Fibroblast of lung (primary cell): Measurements from ENCODE around the gene CENPL. TPM values are rescaled to one million over a fixed set of nuclear protein-coding genes. Genes with fewer than 3 reads are reported as not detected.
A peak's percentile ranks its signal among the peaks of the same experiment; 100 is the strongest.

Source experiments
- DNase-seq, 2 donors: peaks; one replicate each; pipeline versions ENCODE4 v3.0.0 to v3.0.0-alpha.2; 2010; ENCODE audit warnings: low read depth in 2 of 2
- H2AFZ ChIP-seq: 2 replicates; pipeline ENCODE4 v1.5.1; 2012; ENCODE audit warnings: low read length, control low read depth, inconsistent platforms
- H3K27ac ChIP-seq: 2 replicates; pipeline ENCODE4 v1.5.1; 2011; ENCODE audit warnings: low read length, control low read depth; ENCODE audit not compliant: insufficient read depth
- H3K27me3 ChIP-seq: 2 replicates; pipeline ENCODE4 v1.5.1; 2011; ENCODE audit warnings: mild to moderate bottlenecking, low read length; ENCODE audit not compliant: control insufficient read depth, insufficient read depth
- H3K36me3 ChIP-seq: 2 replicates; pipeline ENCODE4 v1.5.1; 2011; ENCODE audit warnings: low read length; ENCODE audit not compliant: control insufficient read depth, insufficient read depth
- H3K4me1 ChIP-seq: 2 replicates; pipeline ENCODE4 v1.5.1; 2011; ENCODE audit warnings: low read length; ENCODE audit not compliant: control insufficient read depth, insufficient read depth; ENCODE audit errors: extremely low read depth
- H3K4me2 ChIP-seq: 2 replicates; pipeline ENCODE4 v1.5.1; 2011; ENCODE audit warnings: low read length, control low read depth; ENCODE audit not compliant: insufficient read depth; ENCODE audit errors: extremely low read depth
- H3K4me3 ChIP-seq, 4 experiments: fragments of 200-600 bp in 1 of 4; sonication (generic) in 1 of 4; replicated peaks in 1 of 4; 2 replicates each; pipeline ENCODE4 v1.5.1; 2011 to 2016; ENCODE audit warnings: low read length in 4 of 4, low read depth in 3 of 4, mild to moderate bottlenecking in 3 of 4, control low read depth in 2 of 4, inconsistent platforms in 1 of 4, mixed read lengths in 1 of 4; ENCODE audit not compliant: insufficient read depth in 1 of 4; ENCODE audit errors: control extremely low read depth in 1 of 4
- H3K79me2 ChIP-seq: 2 replicates; pipeline ENCODE4 v1.5.1; 2012; ENCODE audit warnings: mild to moderate bottlenecking, low read length, inconsistent platforms; ENCODE audit not compliant: control insufficient read depth, insufficient read depth
- H3K9ac ChIP-seq: 2 replicates; pipeline ENCODE4 v1.5.1; 2011; ENCODE audit warnings: mild to moderate bottlenecking, low read length, control low read depth; ENCODE audit not compliant: insufficient read depth
- H3K9me3 ChIP-seq: 2 replicates; pipeline ENCODE4 v1.5.1; 2012; ENCODE audit warnings: low read depth, low read length; ENCODE audit not compliant: control insufficient read depth, insufficient read depth
- H4K20me1 ChIP-seq: 2 replicates; pipeline ENCODE4 v1.5.1; 2011; ENCODE audit warnings: low read length; ENCODE audit not compliant: control insufficient read depth, insufficient read depth; ENCODE audit errors: extremely low read depth
- EZH2 ChIP-seq: IDR thresholded peaks from 2 replicates; pipeline ENCODE4 v1.5.1; 2012; ENCODE audit warnings: low read length, control low read depth, mild to moderate bottlenecking; ENCODE audit errors: missing control alignments
- polyA plus RNA-seq, 2 donors: library from polyadenylated mRNA; depleted of rRNA in 1 of 2; stranded (reverse) in 1 of 2; unstranded in 1 of 2; fragments of >200 nt; gene quantifications; 2 replicates each; pipeline ENCODE4 v1.2.1, GENCODE V29; 2011 to 2012; ENCODE audit warnings: missing spikeins in 1 of 2
- total RNA-seq: library from RNA; depleted of rRNA; stranded (reverse); fragments of >200 nt; gene quantifications from 2 replicates; pipeline ENCODE4 v1.2.1, GENCODE V29; 2014
- TF ChIP-seq, protein P1 (sequence below), 2 donors: IDR thresholded peaks in 1 of 2; conservative IDR thresholded peaks in 1 of 2; 1 replicate in 1 of 2; 2 replicates in 1 of 2; pipeline ENCODE4 v1.5.1; 2011 to 2012; ENCODE audit warnings: low read length in 2 of 2, control low read depth in 1 of 2, inconsistent platforms in 1 of 2, low read depth in 1 of 2, mild to moderate bottlenecking in 1 of 2

Gene CENPL
- total and polyA plus RNA-seq, 2 donors (not counting 1 experiment from before 2014, with no cell fraction given) = 9.9 to 16.0 TPM

DNA sequence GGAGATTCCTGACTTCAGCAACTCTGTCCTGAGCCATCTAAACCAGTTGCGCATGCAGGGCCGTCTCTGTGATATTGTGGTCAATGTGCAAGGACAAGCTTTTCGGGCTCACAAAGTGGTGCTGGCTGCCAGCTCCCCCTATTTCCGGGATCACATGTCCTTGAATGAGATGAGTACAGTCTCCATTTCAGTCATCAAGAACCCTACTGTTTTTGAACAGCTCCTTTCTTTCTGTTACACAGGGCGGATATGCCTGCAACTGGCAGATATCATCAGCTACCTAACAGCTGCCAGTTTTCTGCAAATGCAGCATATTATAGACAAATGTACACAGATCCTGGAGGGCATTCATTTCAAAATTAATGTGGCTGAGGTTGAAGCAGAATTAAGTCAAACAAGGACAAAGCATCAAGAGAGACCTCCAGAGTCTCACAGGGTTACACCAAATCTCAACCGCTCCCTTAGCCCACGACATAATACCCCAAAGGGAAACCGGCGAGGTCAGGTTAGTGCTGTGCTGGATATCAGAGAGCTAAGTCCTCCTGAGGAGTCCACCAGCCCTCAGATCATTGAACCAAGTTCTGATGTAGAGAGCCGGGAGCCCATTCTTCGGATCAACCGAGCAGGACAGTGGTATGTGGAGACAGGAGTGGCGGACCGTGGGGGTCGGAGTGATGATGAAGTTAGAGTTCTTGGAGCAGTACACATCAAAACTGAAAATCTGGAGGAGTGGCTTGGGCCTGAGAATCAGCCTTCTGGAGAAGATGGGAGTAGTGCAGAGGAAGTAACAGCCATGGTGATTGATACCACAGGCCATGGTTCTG is 45.8 kb upstream of the CENPL start:
- peaks cover 8% of the 10 kb centered on the region for H3K36me3 ChIP-seq
- H3K4me3 ChIP-seq = no peak overlapping the region
- TF ChIP-seq, protein P1, sequence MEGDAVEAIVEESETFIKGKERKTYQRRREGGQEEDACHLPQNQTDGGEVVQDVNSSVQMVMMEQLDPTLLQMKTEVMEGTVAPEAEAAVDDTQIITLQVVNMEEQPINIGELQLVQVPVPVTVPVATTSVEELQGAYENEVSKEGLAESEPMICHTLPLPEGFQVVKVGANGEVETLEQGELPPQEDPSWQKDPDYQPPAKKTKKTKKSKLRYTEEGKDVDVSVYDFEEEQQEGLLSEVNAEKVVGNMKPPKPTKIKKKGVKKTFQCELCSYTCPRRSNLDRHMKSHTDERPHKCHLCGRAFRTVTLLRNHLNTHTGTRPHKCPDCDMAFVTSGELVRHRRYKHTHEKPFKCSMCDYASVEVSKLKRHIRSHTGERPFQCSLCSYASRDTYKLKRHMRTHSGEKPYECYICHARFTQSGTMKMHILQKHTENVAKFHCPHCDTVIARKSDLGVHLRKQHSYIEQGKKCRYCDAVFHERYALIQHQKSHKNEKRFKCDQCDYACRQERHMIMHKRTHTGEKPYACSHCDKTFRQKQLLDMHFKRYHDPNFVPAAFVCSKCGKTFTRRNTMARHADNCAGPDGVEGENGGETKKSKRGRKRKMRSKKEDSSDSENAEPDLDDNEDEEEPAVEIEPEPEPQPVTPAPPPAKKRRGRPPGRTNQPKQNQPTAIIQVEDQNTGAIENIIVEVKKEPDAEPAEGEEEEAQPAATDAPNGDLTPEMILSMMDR (conservative IDR thresholded peaks at IDR 0.05 in 1 of 2, IDR thresholded peaks at IDR 0.05 in 1 of 2; ENCODE audit: low read depth in 1 of 2, low read length in 2 of 2) = no peak
- TF ChIP-seq EZH2 = no peak
- no peaks in the 10 kb centered on the region for H3K27me3 ChIP-seq
- peaks cover 2% of the 10 kb centered on the region for H3K4me1 ChIP-seq
- no peak overlapping the region for H3K9ac ChIP-seq
- no peaks in the 10 kb centered on the region for H3K9me3 ChIP-seq
- peaks cover 23% of the 10 kb centered on the region for H3K79me2 ChIP-seq
- no peak for DNase-seq
- no peak overlapping the region for H3K27ac ChIP-seq
- no peak overlapping the region for H3K4me2 ChIP-seq
- H2AFZ ChIP-seq = no peak overlapping the region
- no peaks in the 10 kb centered on the region for H4K20me1 ChIP-seq

DNA sequence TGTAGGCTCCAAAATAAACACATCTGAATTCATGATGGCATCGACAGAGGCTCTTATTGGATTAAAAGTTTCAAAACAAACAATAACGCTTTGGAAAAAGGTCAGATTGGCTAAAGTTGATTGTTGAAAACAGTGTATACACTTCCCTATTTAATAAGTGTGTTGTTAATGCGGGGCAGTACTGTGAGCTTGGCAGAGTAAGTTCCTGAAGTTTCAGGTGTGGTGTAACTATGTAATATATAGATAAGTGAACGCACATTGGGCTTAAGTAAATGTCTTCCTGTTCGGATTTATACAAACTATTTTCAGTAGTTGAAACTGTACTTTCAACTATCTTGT is 44.3 kb upstream of the CENPL start:
- Histone ChIP-seq H3K9me3 (no peaks in the 10 kb centered on the region), H3K27ac (peak overlapping the region; percentile 80), H3K4me2 (peak overlapping the region; percentile 98), H3K79me2 (peaks cover 36% of the 10 kb centered on the region), H3K36me3 (peaks cover 17% of the 10 kb centered on the region), H3K27me3 (no peaks in the 10 kb centered on the region), H4K20me1 (peaks cover 5% of the 10 kb centered on the region), H3K4me3 (peak overlapping the region; percentile 79 to 99 (median 96)), H3K4me1 (peaks cover 5% of the 10 kb centered on the region), H3K9ac (peak overlapping the region; percentile 82), H2AFZ (peak overlapping the region; percentile 63)
- TF ChIP-seq, protein P1 (conservative IDR thresholded peaks at IDR 0.05 in 1 of 2, IDR thresholded peaks at IDR 0.05 in 1 of 2; ENCODE audit: low read depth in 1 of 2, low read length in 2 of 2) = no peak
- TF ChIP-seq EZH2 = no peak
- no peak for DNase-seq

DNA sequence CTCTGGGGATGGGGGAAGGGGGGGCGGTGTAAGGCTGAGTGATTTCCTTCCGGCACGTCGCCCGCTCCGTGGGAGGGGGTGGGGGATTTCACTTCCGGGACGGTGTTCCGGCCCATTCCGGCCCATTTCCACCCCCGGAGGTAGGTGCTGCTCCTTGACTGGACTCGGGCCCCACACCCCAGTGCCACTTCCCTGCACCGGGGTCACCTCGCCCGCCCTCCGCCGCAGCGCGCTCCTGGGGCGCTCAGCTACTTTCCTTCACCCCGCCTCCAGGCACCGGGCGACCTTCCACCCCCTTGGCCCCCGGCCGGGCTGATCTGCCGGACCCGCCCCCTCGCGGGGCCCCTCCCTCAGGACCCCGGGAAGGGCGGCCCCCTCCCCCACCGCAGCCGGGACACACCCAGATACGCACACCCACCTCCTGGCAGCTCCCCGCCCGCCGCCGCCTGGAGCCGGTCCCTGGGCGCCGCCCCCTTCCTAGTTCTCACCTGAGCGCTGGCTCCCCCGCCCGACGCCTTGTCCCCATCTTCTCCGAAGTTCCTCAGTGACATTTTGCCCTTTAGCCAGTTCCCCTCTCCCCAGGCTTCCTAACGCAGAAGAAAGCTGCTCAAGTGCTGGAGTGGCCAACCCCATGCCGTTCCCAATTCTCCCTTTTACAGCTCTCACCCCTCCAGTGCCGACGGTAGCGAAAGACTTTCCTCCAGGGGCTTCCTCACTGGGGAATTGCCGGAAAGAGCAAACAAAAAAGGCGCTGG is 43.8 kb upstream of the CENPL start, which contains the start of gene ZBTB37:
TSS of gene ZBTB37 (plus strand) at position 115 of the 755 bp plus-strand sequence. CDS start 1,846 bp downstream, outside the sequence.
- Histone ChIP-seq H4K20me1 (peaks cover 5% of the 10 kb centered on the region), H3K9ac (peak within 1 kb of the TSS; percentile 82), H3K4me2 (peak within 1 kb of the TSS; percentile 98), H3K27me3 (no peaks in the 10 kb centered on the region), H2AFZ (peak within 1 kb of the TSS; percentile 63), H3K36me3 (peaks cover 21% of the 10 kb centered on the region), H3K79me2 (peaks cover 36% of the 10 kb centered on the region), H3K27ac (peak within 1 kb of the TSS; percentile 90), H3K4me3 (peak within 1 kb of the TSS; percentile 94 to 99 (median 98)), H3K9me3 (no peaks in the 10 kb centered on the region), H3K4me1 (peaks cover 5% of the 10 kb centered on the region)
- TF ChIP-seq EZH2 = no peak
- TF ChIP-seq, protein P1 (conservative IDR thresholded peaks at IDR 0.05 in 1 of 2, IDR thresholded peaks at IDR 0.05 in 1 of 2; ENCODE audit: low read depth in 1 of 2, low read length in 2 of 2) = no peak
- peak in 1 of 2 donors; percentile 68 for DNase-seq
